H1 (cell line): Measurements from ENCODE around the gene RAD51B. TPM values are rescaled to one million over a fixed set of nuclear protein-coding genes. Genes with fewer than 3 reads are reported as not detected.

ENCODE experiments used
- ATF2 ChIP-seq: IDR thresholded peaks from 2 replicates; pipeline ENCODE4 v1.6.1; 2012; ENCODE audit warnings: low read length, inconsistent platforms
- polyA plus RNA-seq, 7 experiments: library from polyadenylated mRNA; depleted of rRNA in 3 of 7; stranded (reverse) in 5 of 7; unstranded in 2 of 7; fragments of >200 nt in 5 of 7; fragments of 200-250 nt in 2 of 7; gene quantifications; 1 replicate in 5 of 7; 2 replicates in 1 of 7; 4 replicates in 1 of 7; pipeline versions ENCODE4 v1.2.1 to v1.2.3, GENCODE V29; 2011 to 2013; ENCODE audit warnings: missing spikeins in 2 of 7, mixed read lengths in 2 of 7
- total RNA-seq: library from RNA; stranded (reverse); fragmentation: NEBNext Ultra II Directional; extraction: Animal tissue kit (Norgen Biotek cat#: 25700); gene quantifications from 2 replicates; pipeline ENCODE4 v1.2.1, GENCODE V29; 2021

RAD51B gene
- total and polyA plus RNA-seq, 2 of the 8 experiments (the other 6 are each of a cell fraction or from before 2014, with no cell fraction given): 3.9 to 14.9 TPM

- TF ChIP-seq ATF2: no peak
Observed at GRCh38 chr14:67881225-67881624, 61.6 kb downstream of the RAD51B start (continued).
